ENCODE data around the gene TRIO. TPM values are rescaled to one million over a fixed set of nuclear protein-coding genes. Genes with fewer than 3 reads are reported as not detected.

TRIO gene
- total RNA-seq, 1 donor from 2014 or later, result 200 TPM

DNA sequence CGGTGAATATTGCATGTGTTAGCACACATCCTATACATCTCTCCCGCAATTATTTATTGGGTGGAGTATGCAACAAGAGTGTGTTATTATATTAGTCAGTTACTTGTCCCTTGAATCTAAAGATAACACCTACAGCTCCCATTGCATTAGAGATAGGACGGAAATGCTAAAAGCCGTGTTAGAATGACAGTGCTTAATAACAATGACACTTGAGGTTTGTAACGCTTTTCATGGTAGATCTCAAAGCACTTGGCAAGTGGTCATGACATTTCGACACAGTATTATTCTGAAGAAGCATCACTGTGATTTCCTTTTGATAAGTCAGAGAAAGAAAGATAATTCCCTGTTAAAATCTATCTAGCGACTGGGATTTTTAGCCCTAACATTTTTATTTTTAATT is 33.4 kb upstream of the TRIO start:
- TF ChIP-seq, protein P1, sequence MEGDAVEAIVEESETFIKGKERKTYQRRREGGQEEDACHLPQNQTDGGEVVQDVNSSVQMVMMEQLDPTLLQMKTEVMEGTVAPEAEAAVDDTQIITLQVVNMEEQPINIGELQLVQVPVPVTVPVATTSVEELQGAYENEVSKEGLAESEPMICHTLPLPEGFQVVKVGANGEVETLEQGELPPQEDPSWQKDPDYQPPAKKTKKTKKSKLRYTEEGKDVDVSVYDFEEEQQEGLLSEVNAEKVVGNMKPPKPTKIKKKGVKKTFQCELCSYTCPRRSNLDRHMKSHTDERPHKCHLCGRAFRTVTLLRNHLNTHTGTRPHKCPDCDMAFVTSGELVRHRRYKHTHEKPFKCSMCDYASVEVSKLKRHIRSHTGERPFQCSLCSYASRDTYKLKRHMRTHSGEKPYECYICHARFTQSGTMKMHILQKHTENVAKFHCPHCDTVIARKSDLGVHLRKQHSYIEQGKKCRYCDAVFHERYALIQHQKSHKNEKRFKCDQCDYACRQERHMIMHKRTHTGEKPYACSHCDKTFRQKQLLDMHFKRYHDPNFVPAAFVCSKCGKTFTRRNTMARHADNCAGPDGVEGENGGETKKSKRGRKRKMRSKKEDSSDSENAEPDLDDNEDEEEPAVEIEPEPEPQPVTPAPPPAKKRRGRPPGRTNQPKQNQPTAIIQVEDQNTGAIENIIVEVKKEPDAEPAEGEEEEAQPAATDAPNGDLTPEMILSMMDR (IDR thresholded peaks at IDR 0.05), result no peak
- peaks cover 35% of the 10 kb centered on the region for H3K4me1 Mint-ChIP-seq (ENCODE audit: low read depth)
- DNase-seq (ENCODE audit: low spot score), result no peak
- no peak overlapping the region for H3K4me3 Mint-ChIP-seq (ENCODE audit: unreplicated experiment)
- no peaks in the 10 kb centered on the region for H3K9me3 Mint-ChIP-seq (ENCODE audit: low read depth)
- H3K36me3 Mint-ChIP-seq (ENCODE audit: low read depth), result no peaks in the 10 kb centered on the region
- H3K27me3 Mint-ChIP-seq (ENCODE audit: low read depth), result no peaks in the 10 kb centered on the region
- no peak overlapping the region for H3K27ac Mint-ChIP-seq (ENCODE audit: unreplicated experiment)

DNA sequence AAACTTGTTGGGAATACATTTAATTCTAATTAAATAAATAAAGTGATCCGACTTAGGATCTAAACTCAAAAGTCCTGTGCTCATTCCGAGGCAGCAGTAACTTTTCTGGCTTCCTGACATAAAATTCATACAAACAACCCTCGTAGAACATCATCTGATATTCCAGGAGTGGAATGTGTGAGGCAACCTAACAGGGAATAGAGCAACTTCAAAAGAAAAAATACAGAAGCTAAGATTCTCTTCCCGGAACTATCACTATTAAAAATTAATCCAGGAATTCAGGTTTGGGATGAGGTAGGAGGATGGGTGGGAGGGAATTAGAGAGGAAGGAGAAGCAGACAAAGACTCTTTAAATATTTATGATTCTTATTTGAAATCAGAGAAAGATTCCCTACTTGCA is 32.9 kb upstream of the TRIO start:
- Mint-ChIP-seq H3K27ac (ENCODE audit: unreplicated experiment) (no peak overlapping the region), H3K4me3 (ENCODE audit: unreplicated experiment) (no peak overlapping the region), H3K4me1 (ENCODE audit: low read depth) (peaks cover 31% of the 10 kb centered on the region), H3K27me3 (ENCODE audit: low read depth) (no peaks in the 10 kb centered on the region), H3K36me3 (ENCODE audit: low read depth) (no peaks in the 10 kb centered on the region), H3K9me3 (ENCODE audit: low read depth) (no peaks in the 10 kb centered on the region)
- DNase-seq (ENCODE audit: low spot score), result no peak
- TF ChIP-seq, protein P1 (IDR thresholded peaks at IDR 0.05), result no peak

DNA sequence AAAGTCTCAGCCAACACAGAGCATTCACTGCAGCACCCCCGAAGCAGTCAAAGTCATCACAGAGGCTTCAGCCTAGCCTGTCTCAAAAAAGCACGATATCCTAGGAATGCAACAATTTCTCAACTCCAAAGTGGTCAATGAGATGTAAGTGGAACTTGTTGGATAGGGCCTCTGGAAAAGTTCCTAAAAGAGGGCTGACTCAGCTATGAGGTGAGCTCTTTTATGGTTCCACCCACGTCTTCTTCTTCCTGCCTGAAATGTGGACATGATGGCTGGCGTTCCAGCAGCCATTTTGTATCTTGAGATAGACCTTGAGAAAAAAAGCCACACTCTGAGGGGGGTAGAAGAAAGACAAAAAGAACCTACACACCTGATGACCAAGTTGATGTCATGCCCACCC is 32.5 kb upstream of the TRIO start:
- TF ChIP-seq, protein P1 (IDR thresholded peaks at IDR 0.05), result no peak
- Mint-ChIP-seq H3K4me3 (ENCODE audit: unreplicated experiment) (no peak overlapping the region), H3K4me1 (ENCODE audit: low read depth) (peaks cover 28% of the 10 kb centered on the region), H3K27ac (ENCODE audit: unreplicated experiment) (no peak overlapping the region), H3K27me3 (ENCODE audit: low read depth) (no peaks in the 10 kb centered on the region), H3K9me3 (ENCODE audit: low read depth) (no peaks in the 10 kb centered on the region), H3K36me3 (ENCODE audit: low read depth) (no peaks in the 10 kb centered on the region)
- DNase-seq (ENCODE audit: low spot score), result no peak

DNA sequence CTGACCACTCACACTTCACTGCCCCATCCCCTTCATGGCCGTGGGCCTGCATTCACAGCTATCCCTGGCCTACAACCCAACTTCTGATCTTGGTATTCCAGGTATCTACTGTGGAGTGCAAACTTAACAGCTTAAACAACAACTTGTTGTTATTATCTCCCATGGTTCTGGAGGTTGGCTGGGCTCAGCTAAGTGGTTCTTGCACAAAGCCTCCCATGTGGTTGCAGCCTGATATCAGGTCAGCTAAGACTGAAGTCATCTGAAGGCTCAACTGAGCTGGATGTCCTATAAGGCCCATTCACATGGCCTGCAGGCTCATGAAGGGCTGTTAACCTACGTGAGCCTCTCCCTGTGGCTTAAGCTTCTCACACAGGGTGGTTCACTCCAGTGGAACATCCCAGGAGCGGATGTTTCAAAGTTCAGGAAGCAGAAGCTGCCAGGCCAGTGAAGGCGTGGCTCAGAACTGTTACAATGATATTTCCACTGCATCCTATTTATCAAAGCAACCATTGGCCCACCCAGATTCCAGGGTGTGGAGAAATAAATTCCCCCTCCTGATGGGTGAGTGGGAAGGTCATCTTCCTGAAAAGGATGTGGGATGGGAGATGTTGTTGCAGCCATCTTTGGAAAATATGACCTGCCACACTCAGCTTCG is 30.0 kb upstream of the TRIO start:
- Mint-ChIP-seq H3K4me1 (ENCODE audit: low read depth) (peaks cover 20% of the 10 kb centered on the region), H3K36me3 (ENCODE audit: low read depth) (no peaks in the 10 kb centered on the region), H3K9me3 (ENCODE audit: low read depth) (no peaks in the 10 kb centered on the region), H3K27ac (ENCODE audit: unreplicated experiment) (no peak overlapping the region), H3K27me3 (ENCODE audit: low read depth) (no peaks in the 10 kb centered on the region), H3K4me3 (ENCODE audit: unreplicated experiment) (no peak overlapping the region)
- no peak for DNase-seq (ENCODE audit: low spot score)
- TF ChIP-seq, protein P1 (IDR thresholded peaks at IDR 0.05), result no peak

DNA sequence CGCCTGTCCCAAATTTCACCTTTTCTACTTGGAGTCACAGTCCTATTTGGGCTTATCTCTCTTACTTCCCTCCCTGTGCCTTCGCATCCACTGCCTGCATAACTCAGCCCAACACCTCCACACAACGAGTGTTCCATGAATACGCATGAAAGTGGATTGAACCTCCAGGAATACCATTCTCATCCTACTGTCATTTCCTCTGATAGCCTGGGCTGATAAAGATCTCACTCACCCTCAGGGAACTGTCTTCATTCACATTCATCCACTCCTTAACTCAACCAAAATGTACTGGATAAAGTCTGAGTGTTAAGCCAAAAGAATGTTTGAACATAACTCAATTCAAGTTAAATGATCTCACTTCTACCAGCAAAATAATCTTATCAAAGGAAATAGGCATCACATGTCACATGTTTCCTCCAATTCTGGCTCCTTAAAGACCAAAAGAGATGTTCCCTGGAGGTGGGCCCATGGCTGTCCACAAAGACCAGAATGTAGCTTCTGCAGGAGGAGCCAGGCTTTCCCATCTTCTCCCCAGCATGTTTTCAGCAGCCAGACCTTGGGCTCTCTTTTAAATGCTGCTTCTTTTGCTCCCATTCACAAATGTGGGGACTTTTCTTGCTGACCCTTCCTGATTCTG is 28.4 kb upstream of the TRIO start:
- Mint-ChIP-seq H3K27ac (ENCODE audit: unreplicated experiment) (no peak overlapping the region), H3K36me3 (ENCODE audit: low read depth) (no peaks in the 10 kb centered on the region), H3K4me1 (ENCODE audit: low read depth) (peaks cover 21% of the 10 kb centered on the region), H3K27me3 (ENCODE audit: low read depth) (no peaks in the 10 kb centered on the region), H3K9me3 (ENCODE audit: low read depth) (no peaks in the 10 kb centered on the region), H3K4me3 (ENCODE audit: unreplicated experiment) (no peak overlapping the region)
- TF ChIP-seq, protein P1 (IDR thresholded peaks at IDR 0.05), result no peak
- no peak for DNase-seq (ENCODE audit: low spot score)

Measured in chondrocyte (in vitro differentiated cells).